Parathyroid adenoma (tissue), 2 donors: ENCODE results near the gene SHISAL2A.

Source experiments
- H2AFZ ChIP-seq: fragments of 300-600 bp; sonication (generic); one replicate; pipeline ENCODE4 v1.7.0; 2017; ENCODE audit warnings: antibody characterized with exemption, mild to moderate bottlenecking
- H3K27ac ChIP-seq: fragments of 300-600 bp; sonication (generic); one replicate; pipeline ENCODE4 v1.7.0; 2017
- H3K27me3 ChIP-seq: fragments of 300-600 bp; sonication (generic); one replicate; pipeline ENCODE4 v1.7.0; 2017; ENCODE audit warnings: low read length; ENCODE audit not compliant: control insufficient read depth, insufficient read depth
- H3K36me3 ChIP-seq: fragments of 300-600 bp; sonication (generic); one replicate; pipeline ENCODE4 v1.7.0; 2017; ENCODE audit warnings: low read length; ENCODE audit not compliant: control insufficient read depth, insufficient read depth
- H3K4me1 ChIP-seq: fragments of 300-600 bp; sonication (generic); one replicate; pipeline ENCODE4 v1.7.0; 2017; ENCODE audit warnings: control low read depth
- H3K4me2 ChIP-seq: fragments of 300-600 bp; sonication (generic); one replicate; pipeline ENCODE4 v1.7.0; 2017; ENCODE audit warnings: low read length
- H3K4me3 ChIP-seq: fragments of 300-600 bp; sonication (generic); one replicate; pipeline ENCODE4 v1.7.0; 2017; ENCODE audit warnings: low read depth, low read length
- H3K79me2 ChIP-seq: fragments of 300-600 bp; sonication (generic); one replicate; pipeline ENCODE4 v1.7.0; 2017; ENCODE audit warnings: control low read depth
- H3K9ac ChIP-seq: fragments of 300-600 bp; sonication (generic); one replicate; pipeline ENCODE4 v1.7.0; 2017; ENCODE audit warnings: mild to moderate bottlenecking
- H3K9me3 ChIP-seq: fragments of 300-600 bp; sonication (generic); one replicate; pipeline ENCODE4 v1.7.0; 2017; ENCODE audit warnings: low read length; ENCODE audit not compliant: control insufficient read depth
- TF ChIP-seq, protein P1 (sequence below): fragments of 300-600 bp; sonication (generic); IDR thresholded peaks from one replicate; pipeline ENCODE4 v1.7.0; 2017; ENCODE audit warnings: antibody characterized with exemption, mild to moderate bottlenecking
- donor health status: primary hyperparathyroidism.

Gene SHISAL2A

DNA sequence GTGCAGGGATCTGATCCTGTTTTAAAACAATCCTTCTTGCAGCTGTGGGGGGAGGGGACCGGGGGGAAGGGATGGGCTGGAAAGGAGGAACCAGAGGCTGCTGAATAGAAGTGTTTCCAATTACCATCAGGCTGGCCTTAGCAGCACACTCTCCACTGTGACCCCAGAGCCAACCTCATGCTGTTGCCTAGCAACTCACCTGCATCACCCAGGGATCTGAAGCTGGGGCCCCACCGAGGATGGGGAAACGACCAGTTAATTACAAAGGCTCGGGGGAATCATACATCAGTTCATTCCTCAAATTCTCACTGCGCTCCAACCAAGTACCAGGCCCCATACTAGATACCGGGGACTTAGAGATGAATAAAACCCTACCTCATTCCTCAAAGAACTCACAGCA, 42.7 kb upstream of the SHISAL2A start:
- H3K36me3 ChIP-seq, result no peaks in the 10 kb centered on the region
- TF ChIP-seq, protein P1, sequence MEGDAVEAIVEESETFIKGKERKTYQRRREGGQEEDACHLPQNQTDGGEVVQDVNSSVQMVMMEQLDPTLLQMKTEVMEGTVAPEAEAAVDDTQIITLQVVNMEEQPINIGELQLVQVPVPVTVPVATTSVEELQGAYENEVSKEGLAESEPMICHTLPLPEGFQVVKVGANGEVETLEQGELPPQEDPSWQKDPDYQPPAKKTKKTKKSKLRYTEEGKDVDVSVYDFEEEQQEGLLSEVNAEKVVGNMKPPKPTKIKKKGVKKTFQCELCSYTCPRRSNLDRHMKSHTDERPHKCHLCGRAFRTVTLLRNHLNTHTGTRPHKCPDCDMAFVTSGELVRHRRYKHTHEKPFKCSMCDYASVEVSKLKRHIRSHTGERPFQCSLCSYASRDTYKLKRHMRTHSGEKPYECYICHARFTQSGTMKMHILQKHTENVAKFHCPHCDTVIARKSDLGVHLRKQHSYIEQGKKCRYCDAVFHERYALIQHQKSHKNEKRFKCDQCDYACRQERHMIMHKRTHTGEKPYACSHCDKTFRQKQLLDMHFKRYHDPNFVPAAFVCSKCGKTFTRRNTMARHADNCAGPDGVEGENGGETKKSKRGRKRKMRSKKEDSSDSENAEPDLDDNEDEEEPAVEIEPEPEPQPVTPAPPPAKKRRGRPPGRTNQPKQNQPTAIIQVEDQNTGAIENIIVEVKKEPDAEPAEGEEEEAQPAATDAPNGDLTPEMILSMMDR, result no peak
- H3K27ac ChIP-seq, result no peak overlapping the region
- H3K79me2 ChIP-seq, result no peaks in the 10 kb centered on the region
- no peaks in the 10 kb centered on the region for H3K4me1 ChIP-seq
- H3K4me2 ChIP-seq, result no peak overlapping the region
- no peak overlapping the region for H3K4me3 ChIP-seq
- H3K27me3 ChIP-seq, result no peaks in the 10 kb centered on the region
- H3K9me3 ChIP-seq, result no peaks in the 10 kb centered on the region
- no peak overlapping the region for H3K9ac ChIP-seq
- H2AFZ ChIP-seq, result no peak overlapping the region

DNA sequence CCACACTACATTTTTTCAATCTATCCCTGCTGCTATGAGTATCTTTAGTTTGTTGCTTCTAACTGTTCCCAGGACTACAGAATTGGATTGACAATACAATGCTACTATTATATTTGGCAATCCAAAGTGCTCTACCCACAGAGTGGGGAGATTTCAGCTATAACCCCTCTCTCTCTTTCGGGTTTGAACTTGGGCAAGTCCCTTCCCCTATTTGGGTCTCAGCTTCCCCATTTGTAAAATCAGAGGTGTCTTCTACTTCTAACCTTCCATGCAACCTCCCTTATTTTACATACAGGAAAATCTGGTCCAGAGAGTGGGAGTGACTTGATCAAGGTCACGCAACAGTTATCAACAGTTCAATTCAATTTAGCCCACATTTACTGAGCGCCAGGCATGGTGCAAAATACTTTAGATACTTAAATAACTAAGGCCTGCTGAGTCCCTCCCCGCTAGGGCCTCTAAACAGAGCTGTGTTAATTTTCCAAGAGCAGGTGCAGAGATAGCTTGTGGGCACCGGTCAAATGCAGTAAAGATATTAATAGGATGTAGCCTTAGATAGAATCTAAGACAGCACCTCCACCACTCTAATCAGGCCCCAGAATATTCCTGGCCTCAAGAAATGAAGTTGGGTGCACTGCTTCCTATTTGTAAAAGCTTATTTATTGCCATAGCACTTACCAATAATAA, 40.2 kb upstream of the SHISAL2A start:
- Histone ChIP-seq H3K9me3 (no peaks in the 10 kb centered on the region), H3K4me3 (no peak overlapping the region), H2AFZ (no peak overlapping the region), H3K4me1 (no peaks in the 10 kb centered on the region), H3K4me2 (no peak overlapping the region), H3K9ac (no peak overlapping the region), H3K27ac (no peak overlapping the region), H3K36me3 (no peaks in the 10 kb centered on the region), H3K27me3 (no peaks in the 10 kb centered on the region), H3K79me2 (no peaks in the 10 kb centered on the region)
- TF ChIP-seq, protein P1, result no peak

DNA sequence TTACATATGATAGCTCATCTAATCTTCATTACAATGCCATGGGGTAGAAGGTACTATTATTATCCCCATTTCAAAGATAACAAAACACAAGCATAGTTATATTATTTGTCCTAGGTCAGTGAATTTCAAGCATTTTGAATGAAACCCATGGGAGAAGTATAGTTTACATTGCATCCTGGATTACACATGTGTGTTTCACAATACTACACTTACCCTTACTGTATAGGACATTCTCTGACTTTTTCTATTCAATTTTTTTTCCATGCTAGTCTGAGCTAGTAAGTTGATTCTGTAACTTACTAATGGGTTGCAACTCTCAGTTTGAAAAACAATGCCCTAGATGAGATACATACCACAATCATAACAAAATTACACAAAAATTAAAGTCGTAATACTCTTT, 39.5 kb upstream of the SHISAL2A start:
- H3K4me1 ChIP-seq, result no peaks in the 10 kb centered on the region
- no peak overlapping the region for H3K4me3 ChIP-seq
- H3K27me3 ChIP-seq, result no peaks in the 10 kb centered on the region
- no peaks in the 10 kb centered on the region for H3K9me3 ChIP-seq
- H3K4me2 ChIP-seq, result no peak overlapping the region
- no peak overlapping the region for H3K27ac ChIP-seq
- no peaks in the 10 kb centered on the region for H3K36me3 ChIP-seq
- H3K79me2 ChIP-seq, result no peaks in the 10 kb centered on the region
- H3K9ac ChIP-seq, result no peak overlapping the region
- TF ChIP-seq, protein P1, result no peak
- no peak overlapping the region for H2AFZ ChIP-seq

DNA sequence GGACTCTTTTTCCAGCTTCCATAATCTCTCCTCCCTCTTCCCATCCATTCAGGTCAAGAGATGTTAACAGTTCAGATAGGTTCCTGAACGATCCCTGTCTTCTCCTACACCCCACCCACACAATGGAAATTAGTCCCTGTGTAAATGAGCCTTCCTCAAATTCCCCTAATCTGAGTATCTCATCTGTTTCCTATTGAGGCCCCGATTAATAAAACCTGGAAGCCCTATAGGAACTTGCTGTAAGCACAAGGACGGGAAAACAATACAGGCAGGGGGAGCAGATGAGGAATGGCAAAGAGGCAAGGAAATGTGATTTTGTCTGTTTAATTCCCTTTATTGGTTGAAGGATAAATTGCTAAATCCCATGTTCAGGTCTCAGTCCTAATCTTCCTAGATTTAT, 37.9 kb upstream of the SHISAL2A start:
- no peak overlapping the region for H2AFZ ChIP-seq
- no peak overlapping the region for H3K4me3 ChIP-seq
- no peaks in the 10 kb centered on the region for H3K79me2 ChIP-seq
- no peaks in the 10 kb centered on the region for H3K36me3 ChIP-seq
- no peak overlapping the region for H3K4me2 ChIP-seq
- no peaks in the 10 kb centered on the region for H3K9me3 ChIP-seq
- TF ChIP-seq, protein P1, result no peak
- H3K4me1 ChIP-seq, result no peaks in the 10 kb centered on the region
- H3K9ac ChIP-seq, result no peak overlapping the region
- H3K27me3 ChIP-seq, result no peaks in the 10 kb centered on the region
- no peak overlapping the region for H3K27ac ChIP-seq

DNA sequence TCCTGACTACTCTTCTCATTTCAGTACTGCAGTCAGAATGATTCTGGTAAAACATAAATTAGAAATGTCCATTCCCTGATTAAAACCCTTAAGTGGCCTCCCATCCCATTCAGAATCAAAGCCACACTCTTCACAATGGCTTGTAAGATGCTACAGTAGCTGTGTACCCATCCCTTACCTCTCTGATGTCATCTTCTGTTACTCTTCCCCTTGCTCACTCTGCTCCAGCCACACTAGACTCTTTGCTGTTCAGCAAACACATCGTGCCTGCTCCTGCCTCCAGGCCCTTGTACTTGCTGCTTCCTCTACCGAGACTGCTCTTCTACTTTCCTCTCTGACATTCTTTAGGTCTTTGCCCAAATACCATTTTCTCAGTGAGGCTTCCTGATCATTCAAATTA, 35.1 kb upstream of the SHISAL2A start:
- no peaks in the 10 kb centered on the region for H3K27me3 ChIP-seq

More for the DNA sequence above, 35.1 kb upstream of the SHISAL2A start:
- no peak overlapping the region for H2AFZ ChIP-seq
- TF ChIP-seq, protein P1, result no peak
- no peak overlapping the region for H3K4me3 ChIP-seq
- H3K9ac ChIP-seq, result no peak overlapping the region
- H3K79me2 ChIP-seq, result no peaks in the 10 kb centered on the region
- H3K4me1 ChIP-seq, result no peaks in the 10 kb centered on the region
- no peak overlapping the region for H3K4me2 ChIP-seq
- H3K36me3 ChIP-seq, result no peaks in the 10 kb centered on the region
- H3K9me3 ChIP-seq, result no peaks in the 10 kb centered on the region
- no peak overlapping the region for H3K27ac ChIP-seq
